Activated naive CD4-positive, alpha-beta T cell treated with anti-CD3 and anti-CD28 coated beads for 36 hours (primary cell): Measurements from ENCODE around the gene BUB3. TPM values are rescaled to one million over a fixed set of nuclear protein-coding genes. Genes with fewer than 3 reads are reported as not detected.
"Not testable (repeated sequence)": the region's sequence is repeated elsewhere in the genome, so short reads cannot be mapped to it uniquely, and the experiment has no call there.

Experiments
- CTCF ChIA-PET: fragments of 350-600 bp; sonication (Branson Sonifier 250); formaldehyde crosslinking; loops from one replicate; lab custom pipeline; 2021; ENCODE audit warnings: antibody characterized with exemption; lab: Charles Lee
- DNase-seq: peaks from one replicate; pipeline ENCODE4 v3.0.0-alpha.2; 2020
- H3K27ac Mint-ChIP-seq: one replicate; pipeline ENCODE4 v1.8.0; 2021; ENCODE audit warnings: mild to moderate bottlenecking, mixed read lengths
- H3K27me3 Mint-ChIP-seq: one replicate; pipeline ENCODE4 v1.8.0; 2021; ENCODE audit warnings: low read depth, mixed read lengths
- H3K36me3 Mint-ChIP-seq: one replicate; pipeline ENCODE4 v1.8.0; 2021; ENCODE audit warnings: low read depth, mixed read lengths
- H3K4me1 Mint-ChIP-seq: one replicate; pipeline ENCODE4 v1.8.0; 2021; ENCODE audit warnings: low read depth, mixed read lengths
- H3K4me3 Mint-ChIP-seq: one replicate; pipeline ENCODE4 v1.8.0; 2021; ENCODE audit warnings: mild to moderate bottlenecking, moderate library complexity, mixed read lengths
- H3K9me3 Mint-ChIP-seq: one replicate; pipeline ENCODE4 v1.8.0; 2021; ENCODE audit warnings: mixed read lengths
- intact Hi-C: fragments of 100-400 bp; cut with micrococcal nuclease; formaldehyde crosslinking; loops from one replicate; pipeline ENCODE4 v1.15.1; 2023
- total RNA-seq, 2 experiments: library from RNA; stranded (reverse); gene quantifications; one replicate each; pipeline ENCODE4 v1.2.3, GENCODE V29; 2021

Gene BUB3
- total RNA-seq, 2 experiments from 2014 or later: 293 to 307 TPM

DNA sequence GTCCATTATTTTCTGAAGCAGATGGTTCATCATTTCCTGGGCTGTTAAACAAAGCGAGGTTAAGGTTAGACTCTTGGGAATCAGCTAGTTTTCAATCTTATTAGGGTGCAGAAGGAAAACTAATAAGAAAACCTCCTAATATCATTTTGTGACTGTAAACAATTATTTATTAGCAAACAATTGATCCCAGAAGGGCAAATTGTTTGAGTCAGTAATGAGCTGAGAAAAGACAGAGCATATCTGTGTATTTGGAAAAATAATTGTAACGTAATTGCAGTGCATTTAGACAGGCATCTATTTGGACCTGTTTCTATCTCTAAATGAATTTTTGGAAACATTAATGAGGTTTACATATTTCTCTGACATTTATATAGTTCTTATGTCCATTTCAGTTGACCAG lies 10.1 kb downstream of the BUB3 start:
- no peak for DNase-seq
- peaks cover 67% of the 10 kb centered on the region for H3K36me3 Mint-ChIP-seq
- no peaks in the 10 kb centered on the region for H3K9me3 Mint-ChIP-seq
- no peak overlapping the region for H3K4me3 Mint-ChIP-seq
- peaks cover 37% of the 10 kb centered on the region for H3K4me1 Mint-ChIP-seq
- CTCF ChIA-PET: no interaction called here
- H3K27me3 Mint-ChIP-seq: no peaks in the 10 kb centered on the region
- intact Hi-C loops: no loop called here
- no peak overlapping the region for H3K27ac Mint-ChIP-seq

GRCh38 chr10:123165445-123166072 lies 11.4 kb downstream of the BUB3 start:
- Mint-ChIP-seq H3K4me3 (no peak overlapping the region), H3K9me3 (no peaks in the 10 kb centered on the region), H3K27me3 (no peaks in the 10 kb centered on the region), H3K36me3 (peaks cover 69% of the 10 kb centered on the region), H3K4me1 (peaks cover 25% of the 10 kb centered on the region), H3K27ac (no peak overlapping the region)
- CTCF ChIA-PET: no interaction called here
- DNase-seq: no peak
- intact Hi-C loops: no loop called here

DNA sequence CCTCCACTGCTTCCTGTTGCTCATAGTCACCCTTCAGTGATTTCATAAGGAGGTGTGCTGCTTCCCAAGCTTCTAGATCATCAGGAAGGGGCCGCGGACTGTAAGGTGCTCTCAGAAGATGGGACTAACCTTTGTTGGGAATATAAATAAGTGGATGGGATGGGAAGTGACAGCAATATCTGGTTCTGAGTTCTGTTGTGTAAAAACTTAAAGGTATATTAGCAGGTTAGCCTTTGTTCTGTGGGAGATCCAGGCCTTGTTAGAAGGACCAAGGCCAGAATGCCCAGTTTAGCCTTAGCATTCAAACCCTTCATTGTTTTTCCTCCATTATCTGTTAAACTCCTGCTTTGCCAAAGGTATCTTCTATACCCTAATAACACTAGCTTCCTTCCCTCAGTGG lies 12.4 kb downstream of the BUB3 start:
- H3K4me1 Mint-ChIP-seq: peaks cover 19% of the 10 kb centered on the region
- DNase-seq: no peak
- no peaks in the 10 kb centered on the region for H3K27me3 Mint-ChIP-seq
- H3K27ac Mint-ChIP-seq: no peak overlapping the region
- intact Hi-C loops: no loop called here
- no peak overlapping the region for H3K4me3 Mint-ChIP-seq
- CTCF ChIA-PET: no interaction called here
- peaks cover 69% of the 10 kb centered on the region for H3K36me3 Mint-ChIP-seq
- no peaks in the 10 kb centered on the region for H3K9me3 Mint-ChIP-seq

DNA sequence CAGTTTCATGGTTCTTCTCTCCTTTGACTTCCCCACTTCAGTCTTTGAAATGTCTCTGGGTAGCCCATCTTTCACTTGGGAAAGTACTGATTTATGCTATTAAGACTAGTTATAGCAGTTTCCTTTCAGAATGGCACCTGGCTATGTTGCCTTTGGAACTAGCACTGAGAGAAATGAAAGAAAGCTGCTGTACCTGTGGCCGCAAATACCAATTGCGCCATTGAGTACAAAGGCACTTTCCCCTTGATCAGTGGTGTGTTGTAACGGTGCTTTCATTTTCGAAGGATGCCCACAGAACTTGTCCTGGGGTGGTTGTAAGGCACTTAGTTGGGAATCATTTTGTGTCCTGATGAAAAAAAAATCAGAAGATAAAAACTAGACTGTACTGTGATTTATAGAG lies 16.8 kb downstream of the BUB3 start:
- no peak for DNase-seq
- H3K4me3 Mint-ChIP-seq: no peak overlapping the region
- H3K27me3 Mint-ChIP-seq: no peaks in the 10 kb centered on the region
- intact Hi-C loops: no loop called here
- CTCF ChIA-PET: no interaction called here
- no peak overlapping the region for H3K27ac Mint-ChIP-seq
- no peaks in the 10 kb centered on the region for H3K9me3 Mint-ChIP-seq
- peaks cover 67% of the 10 kb centered on the region for H3K36me3 Mint-ChIP-seq
- H3K4me1 Mint-ChIP-seq: peaks cover 6% of the 10 kb centered on the region

- peaks cover 69% of the 10 kb centered on the region for H3K36me3 Mint-ChIP-seq
- CTCF ChIA-PET, H3K9me3 Mint-ChIP-seq, DNase-seq, H3K27me3 Mint-ChIP-seq, H3K27ac Mint-ChIP-seq, intact Hi-C loops, H3K4me1 Mint-ChIP-seq, H3K4me3 Mint-ChIP-seq: not testable (repeated sequence)
Measured at GRCh38 chr10:123171616-123172015, 17.4 kb downstream of the BUB3 start.

DNA sequence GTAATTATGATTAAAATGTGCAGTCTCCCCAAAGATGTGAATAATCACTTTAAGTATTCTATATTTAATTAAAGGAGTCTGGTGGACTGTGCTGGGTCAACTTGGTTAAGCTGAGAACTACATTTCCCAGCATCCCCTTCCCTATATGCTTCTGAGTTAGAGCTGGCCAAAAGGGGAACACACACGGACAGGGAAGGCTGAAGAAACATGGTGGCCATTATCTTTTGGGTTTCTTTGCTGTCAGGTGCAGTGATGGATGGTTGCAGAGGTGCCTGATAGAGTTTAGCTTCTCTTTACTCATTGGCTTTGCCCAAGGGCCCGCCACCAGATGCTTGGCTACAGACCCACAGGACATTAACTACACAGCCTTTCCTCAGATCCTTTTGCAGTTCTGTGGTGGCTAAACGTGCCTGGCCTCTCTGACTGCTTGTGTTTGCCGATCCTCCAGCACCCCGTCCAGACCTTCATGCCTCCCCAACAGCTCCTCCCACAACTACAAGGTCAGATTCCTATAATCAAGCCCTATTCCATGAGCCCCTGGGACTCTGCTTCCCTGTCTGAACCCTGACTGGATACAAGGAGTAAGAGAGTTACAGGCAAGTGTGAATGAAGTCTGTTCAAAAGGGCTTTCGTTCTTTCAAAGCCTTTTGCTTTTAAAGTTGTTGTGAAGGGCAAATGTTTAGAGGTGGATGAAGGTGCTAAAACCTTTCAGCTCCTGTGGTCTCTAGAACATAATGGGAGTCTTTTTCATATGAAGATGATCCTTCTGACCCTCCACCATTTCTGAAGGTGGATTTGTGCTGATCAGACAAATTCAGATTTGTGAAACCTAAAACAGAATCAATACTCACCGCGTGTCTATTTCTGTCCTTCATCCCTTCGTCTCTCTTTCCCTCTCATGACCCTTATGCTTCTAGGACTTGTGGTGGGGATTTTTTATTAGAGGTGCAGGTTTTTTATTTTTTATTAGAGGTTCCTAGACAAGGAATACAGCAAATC lies 21.5 kb downstream of the BUB3 start:
- Mint-ChIP-seq H3K27ac (no peak overlapping the region), H3K27me3 (no peaks in the 10 kb centered on the region), H3K4me1 (peaks cover 2% of the 10 kb centered on the region), H3K36me3 (peaks cover 65% of the 10 kb centered on the region), H3K4me3 (no peak overlapping the region), H3K9me3 (peaks cover 5% of the 10 kb centered on the region)
- CTCF ChIA-PET: interaction anchor here (0.7 kb wide), 1 partner anchor 44 kb away, joined by 3 read pairs; no protein-coding TSS in a partner anchor
- DNase-seq: no peak
- intact Hi-C loops: no loop called here

GRCh38 chr10:123178390-123178789 lies 24.2 kb downstream of the BUB3 start:
- H3K27ac Mint-ChIP-seq, DNase-seq, H3K4me3 Mint-ChIP-seq, H3K27me3 Mint-ChIP-seq, intact Hi-C loops, H3K9me3 Mint-ChIP-seq, CTCF ChIA-PET, H3K4me1 Mint-ChIP-seq: not testable (repeated sequence)
- peaks cover 55% of the 10 kb centered on the region for H3K36me3 Mint-ChIP-seq

DNA sequence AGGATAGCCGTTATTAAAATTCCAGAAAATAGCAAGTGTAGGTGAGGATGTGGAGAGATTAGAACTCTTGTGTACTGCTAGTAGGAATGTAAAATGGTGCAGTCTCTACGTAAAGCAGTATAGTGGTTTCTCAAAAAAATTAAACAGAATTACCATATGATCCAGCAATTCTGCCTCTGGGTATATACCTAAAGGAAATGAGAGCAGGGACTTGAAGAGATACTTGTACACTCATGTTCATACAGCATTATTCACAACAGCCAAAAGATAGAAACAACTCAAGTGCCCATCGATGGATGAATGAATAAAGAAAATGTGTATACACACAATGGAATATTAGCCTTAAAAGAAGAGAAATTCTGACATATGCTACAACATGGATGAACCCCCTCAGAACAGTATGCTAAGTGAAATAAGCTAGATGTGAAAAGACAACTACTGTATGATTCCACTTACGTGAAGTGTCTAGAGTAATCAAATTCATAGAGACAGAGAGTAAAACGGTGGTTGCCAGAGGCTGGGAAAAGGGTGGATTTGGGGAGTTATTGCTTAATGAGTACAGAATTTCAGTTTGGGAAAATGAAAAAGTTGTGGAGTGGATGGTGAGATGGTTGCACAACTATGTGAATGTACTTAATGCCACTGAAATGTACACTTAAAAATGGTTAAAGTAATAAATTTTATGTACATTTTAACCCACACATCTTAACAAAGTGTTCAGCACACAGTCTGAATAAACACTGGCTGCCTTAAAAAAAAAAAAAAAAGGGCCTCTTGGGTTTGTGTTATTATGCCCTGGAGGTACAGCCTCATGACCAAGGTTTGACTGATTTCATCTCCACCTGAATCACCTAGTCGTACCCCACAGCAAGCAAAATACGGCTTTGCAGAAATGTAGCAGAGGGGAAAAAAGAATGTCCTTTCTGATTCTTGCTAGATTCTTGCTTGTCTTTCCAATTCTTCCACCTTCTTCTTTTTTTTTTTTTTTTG lies 26.2 kb downstream of the BUB3 start:
- Mint-ChIP-seq H3K4me3 (no peak overlapping the region), H3K27ac (no peak overlapping the region), H3K9me3 (peaks cover 19% of the 10 kb centered on the region), H3K27me3 (no peaks in the 10 kb centered on the region), H3K36me3 (peaks cover 56% of the 10 kb centered on the region), H3K4me1 (no peaks in the 10 kb centered on the region)
- CTCF ChIA-PET: no interaction called here
- intact Hi-C loops: no loop called here
- DNase-seq: no peak

DNA sequence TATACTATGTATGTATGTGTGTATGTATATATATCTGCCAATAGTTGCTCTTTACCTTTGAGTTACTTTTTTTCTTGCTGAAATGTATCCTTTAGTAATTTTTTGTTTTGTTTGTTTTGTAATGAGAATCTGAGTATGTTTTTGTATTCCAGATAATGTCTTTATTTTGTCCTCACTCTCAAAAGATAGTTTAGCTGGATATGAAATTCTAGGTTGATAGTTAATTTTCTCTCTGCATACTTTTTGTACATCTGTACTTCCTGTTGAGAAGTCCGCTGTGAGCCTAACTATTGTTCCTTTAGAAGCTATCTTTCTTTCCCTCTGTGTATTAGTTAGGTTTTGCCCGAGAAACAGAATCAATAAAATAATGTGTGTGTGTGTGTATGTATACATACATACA lies 29.5 kb downstream of the BUB3 start:
- no peaks in the 10 kb centered on the region for H3K27me3 Mint-ChIP-seq
- intact Hi-C loops: no loop called here
- peaks cover 54% of the 10 kb centered on the region for H3K36me3 Mint-ChIP-seq
- CTCF ChIA-PET: interaction anchor here (0.7 kb wide), 1 partner anchor 1320 kb away, joined by 3 read pairs; no protein-coding TSS in a partner anchor
- no peak for DNase-seq
- no peaks in the 10 kb centered on the region for H3K4me1 Mint-ChIP-seq
- peaks cover 21% of the 10 kb centered on the region for H3K9me3 Mint-ChIP-seq
- no peak overlapping the region for H3K27ac Mint-ChIP-seq
- H3K4me3 Mint-ChIP-seq: no peak overlapping the region

- CTCF ChIA-PET: no interaction called here
- intact Hi-C loops: no loop called here
- H3K4me1 Mint-ChIP-seq: no peaks in the 10 kb centered on the region
- peaks cover 68% of the 10 kb centered on the region for H3K36me3 Mint-ChIP-seq
- H3K9me3 Mint-ChIP-seq: peaks cover 20% of the 10 kb centered on the region
- no peak overlapping the region for H3K27ac Mint-ChIP-seq
- no peaks in the 10 kb centered on the region for H3K27me3 Mint-ChIP-seq
- DNase-seq: no peak
- no peak overlapping the region for H3K4me3 Mint-ChIP-seq
Measured at GRCh38 chr10:123187781-123188180, 33.6 kb downstream of the BUB3 start.

DNA sequence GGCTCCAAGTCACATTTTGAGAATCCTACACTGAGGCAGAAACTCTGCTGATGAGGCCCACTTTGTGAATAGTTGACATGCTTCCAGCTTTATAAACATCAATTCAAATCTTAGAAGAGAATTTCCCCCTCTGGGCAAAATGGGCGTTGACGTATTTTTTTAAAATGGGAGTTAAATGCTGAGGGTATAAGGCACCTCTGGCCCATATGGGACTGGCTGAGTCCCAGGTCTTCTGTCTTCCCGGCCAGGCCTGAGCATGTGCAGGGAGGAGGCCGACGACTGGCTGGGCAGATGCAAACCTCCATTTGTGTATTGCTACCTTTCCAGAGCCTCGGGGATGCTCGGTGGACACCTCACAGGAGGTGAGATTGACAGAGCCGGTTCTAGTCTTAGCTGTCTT lies 37.7 kb downstream of the BUB3 start:
- Mint-ChIP-seq H3K27ac (no peak overlapping the region), H3K36me3 (peaks cover 37% of the 10 kb centered on the region), H3K27me3 (no peaks in the 10 kb centered on the region), H3K9me3 (no peaks in the 10 kb centered on the region), H3K4me1 (no peaks in the 10 kb centered on the region), H3K4me3 (no peak overlapping the region)
- intact Hi-C loops: no loop called here
- CTCF ChIA-PET: interaction anchor here (0.8 kb wide), 1 partner anchor 89 kb away, joined by 4 read pairs; no protein-coding TSS in a partner anchor
- DNase-seq: no peak

- Mint-ChIP-seq H3K36me3 (peaks cover 26% of the 10 kb centered on the region), H3K4me1 (no peaks in the 10 kb centered on the region), H3K27ac (no peak overlapping the region), H3K4me3 (no peak overlapping the region), H3K27me3 (no peaks in the 10 kb centered on the region), H3K9me3 (no peaks in the 10 kb centered on the region)
- DNase-seq: no peak
- intact Hi-C loops: no loop called here
- CTCF ChIA-PET: interaction anchor here (1.1 kb wide), 1 partner anchor 12 kb away, joined by 3 read pairs; no protein-coding TSS in a partner anchor
Measured at GRCh38 chr10:123194056-123194455, 39.9 kb downstream of the BUB3 start.
